Prostate gland (tissue), 2 donors: Measurements from ENCODE around the gene GABPB1. TPM values are rescaled to one million over a fixed set of nuclear protein-coding genes. Genes with fewer than 3 reads are reported as not detected.
A peak's percentile ranks its signal among the peaks of the same experiment; 100 is the strongest.

Source experiments
- DNase-seq: peaks from one replicate; pipeline ENCODE4 v3.0.0-alpha.2; 2019; ENCODE audit warnings: low spot score
- H3K27ac ChIP-seq, 2 donors: fragments of 200-600 bp; sonication (generic); 2 replicates each; pipeline ENCODE4 v1.5.1; 2017 to 2019
- H3K27me3 ChIP-seq: fragments of 200-600 bp; sonication (generic); replicated peaks from 2 replicates; pipeline ENCODE4 v1.5.1; 2019; ENCODE audit not compliant: insufficient read depth
- H3K36me3 ChIP-seq, 2 donors: fragments of 200-600 bp; sonication (generic); 1 replicate in 1 of 2; 2 replicates in 1 of 2; pipeline versions ENCODE4 v1.5.1 to v1.8.1; 2017 to 2019
- H3K4me1 ChIP-seq: fragments of 200-600 bp; sonication (generic); replicated peaks from 2 replicates; pipeline ENCODE4 v1.5.1; 2019
- H3K4me3 ChIP-seq, 2 donors: fragments of 200-600 bp; sonication (generic); 2 replicates each; pipeline ENCODE4 v1.5.1; 2017 to 2019
- H3K9me3 ChIP-seq: fragments of 200-600 bp; sonication (generic); 2 replicates; pipeline ENCODE4 v1.5.1; 2017
- CTCF ChIP-seq, 4 experiments: fragments of 200-600 bp in 2 of 4; fragments of 450-650 bp in 2 of 4; sonication (generic) in 2 of 4; IDR thresholded peaks; 1 replicate in 3 of 4; 2 replicates in 1 of 4; pipeline ENCODE4 v1.5.1; 2016 to 2019; ENCODE audit warnings: antibody characterized with exemption in 4 of 4, mild to moderate bottlenecking in 2 of 4, moderate library complexity in 2 of 4
- POLR2A ChIP-seq: fragments of 450-650 bp; IDR thresholded peaks from one replicate; pipeline ENCODE4 v1.6.1; 2016; ENCODE audit warnings: antibody characterized with exemption, mild to moderate bottlenecking
- POLR2AphosphoS5 ChIP-seq: sonication (generic); formaldehyde crosslinking; IDR thresholded peaks from one replicate; pipeline ENCODE4 v1.6.1; 2017; ENCODE audit warnings: antibody characterized with exemption
- WGBS: methylation state at CpG from one replicate; pipeline ENCODE4 v1.1.5; 2018; 5-methylcytosine and 5-hydroxymethylcytosine counted together
- intact Hi-C: fragments of 100-400 bp; cut with DNase I; formaldehyde crosslinking; loops from one replicate; pipeline ENCODE4 v1.14.2; 2022
- total RNA-seq, 2 donors: library from RNA; depleted of rRNA; stranded (reverse); fragments of >200 nt; gene quantifications; one replicate each; pipeline ENCODE4 v1.1.0, GENCODE V29; 2016

The GABPB1 gene
- total RNA-seq, 2 donors from 2014 or later = 31.8 to 34.1 TPM

GRCh38 chr15:50247819-50248655 lies 107.0 kb downstream of the GABPB1 start:
- TF ChIP-seq POLR2A (no peak), CTCF (IDR thresholded peaks at IDR 0.05) (no peak), POLR2AphosphoS5 (no peak)
- H3K27me3 ChIP-seq = no peaks in the 10 kb centered on the region
- no peaks in the 10 kb centered on the region for H3K4me1 ChIP-seq
- intact Hi-C loops = no loop called here
- no peaks in the 10 kb centered on the region for H3K36me3 ChIP-seq
- no peak overlapping the region for H3K27ac ChIP-seq
- DNase-seq = peak; percentile 9
- WGBS = 82% methylated on average over 14 of the region's 14 CpGs
- no peaks in the 10 kb centered on the region for H3K9me3 ChIP-seq
- no peak overlapping the region for H3K4me3 ChIP-seq

- no peaks in the 10 kb centered on the region for H3K27me3 ChIP-seq
- no peaks in the 10 kb centered on the region for H3K36me3 ChIP-seq
- intact Hi-C loops = no loop called here
- no peak overlapping the region for H3K27ac ChIP-seq
- DNase-seq = no peak
- WGBS = 81% methylated on average over 2 of the region's 2 CpGs
- H3K4me3 ChIP-seq = no peak overlapping the region
- no peaks in the 10 kb centered on the region for H3K9me3 ChIP-seq
- no peaks in the 10 kb centered on the region for H3K4me1 ChIP-seq
- TF ChIP-seq POLR2A (no peak), POLR2AphosphoS5 (no peak)
Measured at GRCh38 chr15:50246631-50247030, 108.4 kb downstream of the GABPB1 start.

GRCh38 chr15:50244959-50245624 lies 109.9 kb downstream of the GABPB1 start:
- 60% methylated on average over 2 of the region's 2 CpGs for WGBS
- H3K27me3 ChIP-seq = no peaks in the 10 kb centered on the region
- intact Hi-C loops = no loop called here
- no peaks in the 10 kb centered on the region for H3K9me3 ChIP-seq
- H3K27ac ChIP-seq = no peak overlapping the region
- H3K4me3 ChIP-seq = no peak overlapping the region
- TF ChIP-seq CTCF (IDR thresholded peaks at IDR 0.05) = no peak
- no peak for TF ChIP-seq POLR2AphosphoS5
- TF ChIP-seq POLR2A = no peak
- H3K4me1 ChIP-seq = no peaks in the 10 kb centered on the region
- no peak for DNase-seq
- no peaks in the 10 kb centered on the region for H3K36me3 ChIP-seq

GRCh38 chr15:50244153-50244552 lies 110.8 kb downstream of the GABPB1 start:
- H3K27ac ChIP-seq = no peak overlapping the region
- WGBS = 100% methylated on average over 1 of the region's 1 CpG
- DNase-seq = no peak
- no peak overlapping the region for H3K4me3 ChIP-seq
- intact Hi-C loops = no loop called here
- H3K27me3 ChIP-seq = no peaks in the 10 kb centered on the region
- no peaks in the 10 kb centered on the region for H3K4me1 ChIP-seq
- H3K9me3 ChIP-seq = no peaks in the 10 kb centered on the region
- TF ChIP-seq CTCF (IDR thresholded peaks at IDR 0.05) (no peak), POLR2A (no peak), POLR2AphosphoS5 (no peak)
- no peaks in the 10 kb centered on the region for H3K36me3 ChIP-seq

- WGBS = 81% methylated on average over 5 of the region's 5 CpGs
- H3K4me3 ChIP-seq = no peak overlapping the region
- no peaks in the 10 kb centered on the region for H3K9me3 ChIP-seq
- no peak overlapping the region for H3K27ac ChIP-seq
- intact Hi-C loops = no loop called here
- no peak for TF ChIP-seq POLR2AphosphoS5
- TF ChIP-seq POLR2A = no peak
- TF ChIP-seq CTCF (IDR thresholded peaks at IDR 0.05) = no peak
- no peaks in the 10 kb centered on the region for H3K4me1 ChIP-seq
- no peak for DNase-seq
- H3K36me3 ChIP-seq = no peaks in the 10 kb centered on the region
- no peaks in the 10 kb centered on the region for H3K27me3 ChIP-seq
Measured at GRCh38 chr15:50241684-50242450, 113.1 kb downstream of the GABPB1 start.
